NCI-H2107 (cell line): ENCODE measurements around the gene NFATC2.

ENCODE experiments used
- DNase-seq: peaks from one replicate; lab custom pipeline; 2025; lab: John Stamatoyannopoulos, UW

Gene NFATC2

GRCh38 chr20:51542571-51543421 is at the start of gene NFATC2:
Gene NFATC2 (minus strand): TSS chr20:51542719. CDS start chr20:51542499, 220 bp downstream.
- peak; percentile 37 for DNase-seq

GRCh38 chr20:51591871-51592270 is 49.4 kb upstream of the NFATC2 start:
- DNase-seq: no peak

DNA sequence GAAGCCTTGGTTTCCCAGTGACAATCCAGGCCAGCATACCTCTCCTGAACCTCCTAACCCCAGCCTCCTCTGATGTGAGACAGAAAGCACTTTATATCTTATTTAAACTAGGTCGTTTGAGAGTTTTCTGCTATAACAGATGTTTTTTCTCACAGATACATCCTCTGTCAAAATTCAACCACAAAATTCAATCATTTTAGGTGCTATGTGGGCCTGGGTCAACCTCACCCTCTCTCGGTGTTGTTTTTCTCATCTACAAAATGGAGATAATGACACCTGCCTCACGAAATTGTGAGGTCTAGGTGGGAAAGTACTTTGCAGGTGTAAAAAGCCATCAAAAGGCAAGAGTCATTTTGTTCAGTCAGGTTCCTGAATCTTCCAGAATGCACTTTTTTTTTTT is 46.2 kb upstream of the NFATC2 start:
- DNase-seq: no peak

- DNase-seq: no peak
Measured at GRCh38 chr20:51587145-51587544, 44.6 kb upstream of the NFATC2 start.

DNA sequence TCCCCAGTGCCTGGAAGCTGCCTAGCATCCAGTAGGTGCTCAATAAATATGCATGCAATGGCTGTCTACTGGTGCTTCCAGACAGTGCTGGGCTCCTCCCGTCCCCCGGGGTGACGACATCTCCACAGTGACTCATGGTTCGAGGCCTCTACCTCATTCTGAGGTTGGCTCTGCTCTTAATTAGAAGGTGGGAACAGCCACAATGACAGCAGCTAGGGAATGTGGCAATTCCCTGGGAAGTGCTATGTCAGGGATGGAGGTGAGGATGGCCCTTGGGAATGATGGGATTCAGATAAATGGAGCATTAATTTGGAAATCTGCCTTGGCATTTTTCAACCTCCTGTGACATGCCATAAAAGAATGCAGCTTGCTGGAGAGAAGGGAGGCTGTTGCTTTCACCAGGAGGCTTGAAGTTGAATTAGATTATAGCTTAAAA is 43.5 kb upstream of the NFATC2 start:
- DNase-seq: no peak

DNA sequence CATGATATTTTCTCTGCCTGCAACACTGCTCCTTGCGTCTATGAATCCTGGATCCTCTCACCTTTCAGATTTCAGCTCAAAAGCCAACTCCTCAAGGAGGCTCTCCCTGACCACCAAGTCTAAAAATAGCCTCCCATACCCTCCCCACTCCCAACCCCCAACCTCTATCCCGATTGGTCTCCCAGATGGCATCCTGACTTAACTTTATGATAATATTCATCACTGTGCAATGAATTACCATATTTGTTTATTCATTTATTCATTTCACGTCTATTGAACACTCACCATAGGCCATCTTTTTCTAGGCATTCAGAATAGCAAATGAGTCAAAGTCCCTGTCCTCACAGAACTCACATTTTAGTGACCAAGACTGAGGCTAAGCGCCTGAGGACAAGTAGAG is 42.6 kb upstream of the NFATC2 start:
- DNase-seq: no peak

GRCh38 chr20:51584737-51585136 is 42.2 kb upstream of the NFATC2 start:
- DNase-seq: no peak

DNA sequence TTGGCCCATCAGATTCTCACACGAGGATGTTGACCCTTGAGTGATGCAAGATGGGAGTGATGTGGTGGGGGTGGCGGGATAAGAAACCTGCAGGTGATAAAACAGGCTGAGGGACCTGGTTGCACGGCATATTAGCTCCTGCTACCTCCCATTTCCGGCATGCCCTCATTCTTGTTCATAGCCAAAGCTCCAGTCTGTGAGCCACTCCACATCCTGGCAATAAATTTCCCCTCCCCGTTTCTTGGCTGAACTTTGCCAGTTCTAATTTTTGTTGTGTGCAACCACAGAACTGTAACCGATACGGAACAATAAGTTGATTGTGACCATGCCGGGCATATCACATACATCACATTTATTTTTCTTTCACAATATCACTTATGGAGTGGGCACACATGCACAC is 41.6 kb upstream of the NFATC2 start:
- DNase-seq: no peak

- DNase-seq: no peak
Measured at GRCh38 chr20:51583499-51583898, 41.0 kb upstream of the NFATC2 start.

- DNase-seq: peak; percentile 32
Measured at GRCh38 chr20:51583073-51583472, 40.6 kb upstream of the NFATC2 start.

- DNase-seq: no peak
Measured at GRCh38 chr20:51581571-51581970, 39.1 kb upstream of the NFATC2 start.

- no peak for DNase-seq
Measured at GRCh38 chr20:51579137-51579536, 36.6 kb upstream of the NFATC2 start.

DNA sequence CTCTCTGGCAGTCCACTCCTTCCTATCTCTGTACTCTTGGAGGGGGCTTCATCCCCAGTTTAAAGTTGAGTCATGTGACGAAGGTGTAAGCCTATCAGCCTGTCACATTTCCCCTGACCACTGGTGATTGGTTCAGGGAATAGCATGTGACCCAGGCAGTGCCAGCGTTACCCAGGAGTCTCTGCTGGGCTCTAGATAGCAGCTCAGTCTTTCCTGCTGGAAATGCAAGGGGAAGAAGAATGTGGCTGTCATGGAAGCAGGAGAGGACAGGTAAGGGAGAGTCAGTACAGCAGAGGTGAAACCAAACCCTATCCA is 35.6 kb upstream of the NFATC2 start:
- DNase-seq: no peak

GRCh38 chr20:51577432-51578144 is 35.1 kb upstream of the NFATC2 start:
- DNase-seq: no peak

- DNase-seq: no peak
Measured at GRCh38 chr20:51575486-51575885, 33.0 kb upstream of the NFATC2 start.

- DNase-seq: no peak
Measured at GRCh38 chr20:51574248-51575033, 31.9 kb upstream of the NFATC2 start.

- no peak for DNase-seq
Measured at GRCh38 chr20:51573576-51574243, 31.2 kb upstream of the NFATC2 start.

GRCh38 chr20:51571460-51571794 is 28.9 kb upstream of the NFATC2 start:
- DNase-seq: no peak

DNA sequence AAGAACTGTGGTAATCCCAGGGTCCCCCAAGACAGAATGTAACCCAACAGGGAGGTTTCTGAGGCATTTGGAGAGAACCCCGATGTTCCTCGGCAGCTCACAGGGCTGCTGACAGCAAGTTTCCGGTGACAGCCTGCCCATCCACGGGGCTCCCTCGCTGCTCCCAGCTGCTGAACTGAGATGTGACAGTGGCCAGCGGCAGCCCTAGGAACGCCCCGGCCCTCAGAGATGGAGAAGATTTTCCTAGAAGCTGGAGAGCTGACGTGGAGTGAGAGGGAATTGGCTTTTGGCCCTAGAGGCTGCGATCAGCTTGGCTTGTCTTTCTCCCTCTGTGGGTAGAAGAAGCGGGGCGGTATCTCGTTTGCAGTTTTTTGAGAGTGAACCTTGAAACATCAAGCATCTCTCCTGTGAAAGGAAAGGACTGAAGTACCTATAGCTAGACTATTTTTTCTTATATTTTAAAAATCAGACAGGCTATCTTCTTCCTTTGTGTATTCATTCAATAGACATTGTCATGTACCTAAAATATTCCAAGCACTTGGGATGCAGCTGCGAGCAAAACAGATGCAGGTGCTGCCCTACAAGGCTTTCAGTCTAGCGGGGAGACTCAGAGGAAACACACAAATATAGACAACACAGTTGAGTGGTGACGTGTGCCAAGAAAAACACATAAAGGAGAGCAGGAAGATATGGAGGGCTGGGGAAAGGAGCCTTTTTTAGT is 28.4 kb upstream of the NFATC2 start:
- no peak for DNase-seq

DNA sequence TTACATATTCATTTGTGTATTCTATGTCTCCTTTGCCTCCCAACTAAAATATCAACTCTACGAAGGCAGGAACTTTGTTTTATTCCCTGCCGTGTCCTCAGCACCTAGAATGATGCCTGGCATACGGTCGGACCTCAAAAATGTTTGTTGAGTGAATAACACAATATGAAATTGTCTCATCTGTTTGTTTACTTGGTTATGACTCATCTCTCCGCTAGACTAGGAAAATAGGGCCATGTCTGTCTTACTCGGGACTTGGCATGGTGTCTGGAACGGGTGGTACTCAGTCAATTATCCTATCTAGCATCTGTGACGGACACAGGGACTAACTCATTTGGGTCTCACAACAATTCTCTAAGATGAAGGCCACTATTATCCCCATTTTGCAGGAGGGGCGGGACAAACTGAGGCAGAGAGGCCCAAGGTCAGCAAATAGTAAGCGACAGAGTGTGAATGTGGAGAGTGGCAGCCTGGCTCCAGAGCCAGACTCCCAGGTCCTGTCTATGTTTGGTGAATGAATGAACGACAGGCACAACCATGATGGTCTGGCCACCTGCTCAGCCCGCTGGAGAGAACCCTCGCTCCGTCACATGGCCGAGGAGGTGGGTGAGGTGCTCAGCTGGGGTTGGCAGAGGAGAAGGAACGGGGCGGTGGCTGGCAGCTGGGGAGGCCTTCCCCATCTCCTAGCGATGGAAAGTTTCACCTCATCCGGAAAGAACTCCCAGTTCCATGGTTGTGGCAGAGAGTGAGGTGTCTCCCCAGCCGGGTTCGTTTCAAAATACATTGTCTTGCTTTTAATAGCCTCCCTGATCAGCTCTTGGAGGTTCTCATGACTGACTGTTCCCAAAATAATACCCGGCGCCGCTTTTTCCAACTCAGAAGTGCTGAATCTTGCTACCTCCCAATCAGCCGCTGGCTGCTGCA is 27.6 kb upstream of the NFATC2 start:
- no peak for DNase-seq
